Neural cell (in vitro differentiated cells): ENCODE results near the gene NCK2. TPM values are rescaled to one million over a fixed set of nuclear protein-coding genes. Genes with fewer than 3 reads are reported as not detected.

Experiments used
- H2AFZ ChIP-seq: fragments of 200-600, 300-800 bp; sonication (generic), shearing (Covaris generic); 2 replicates; pipeline ENCODE4 v1.6.0; 2014; ENCODE audit warnings: low read depth, mild to moderate bottlenecking, antibody characterized with exemption, low read length, moderate library complexity
- H3F3A ChIP-seq: fragments of 200-600 bp; shearing (Covaris generic); 2 replicates; pipeline ENCODE4 v1.6.1; 2016; ENCODE audit warnings: mild to moderate bottlenecking, moderate library complexity, mixed read lengths, antibody characterized with exemption, low read length; ENCODE audit not compliant: insufficient read depth, poor library complexity, severe bottlenecking
- H3K27ac ChIP-seq: fragments of 200-600, 300-800 bp; sonication (generic), shearing (Covaris generic); 2 replicates; pipeline ENCODE4 v1.5.1; 2014; ENCODE audit warnings: mild to moderate bottlenecking, low read length, moderate library complexity
- H3K27me3 ChIP-seq: fragments of 300-800, 200-600 bp; sonication (generic), shearing (Covaris generic); 2 replicates; pipeline ENCODE4 v1.6.0; 2014; ENCODE audit warnings: mild to moderate bottlenecking, low read depth, low read length, moderate library complexity; ENCODE audit not compliant: insufficient read depth
- H3K36me3 ChIP-seq: fragments of 300-800, 200-600 bp; sonication (generic), shearing (Covaris generic); 2 replicates; pipeline ENCODE4 v1.5.1; 2014; ENCODE audit warnings: mild to moderate bottlenecking, antibody characterized with exemption, low read length, moderate library complexity; ENCODE audit not compliant: insufficient read depth
- H3K4me2 ChIP-seq: fragments of 300-800, 200-600 bp; sonication (generic), shearing (Covaris generic); 2 replicates; pipeline ENCODE4 v1.6.0; 2014; ENCODE audit warnings: mild to moderate bottlenecking, low read length
- H3K4me3 ChIP-seq: fragments of 300-800, 200-600 bp; sonication (generic), shearing (Covaris generic); 2 replicates; pipeline ENCODE4 v1.5.1; 2014; ENCODE audit warnings: mild to moderate bottlenecking, low read length, moderate library complexity
- H3K79me2 ChIP-seq: fragments of 200-600 bp; shearing (Covaris generic); replicated peaks from 2 replicates; pipeline ENCODE4 v1.6.0; 2014; ENCODE audit warnings: mild to moderate bottlenecking, low read length, moderate library complexity; ENCODE audit not compliant: insufficient read depth
- H3K9ac ChIP-seq: fragments of 300-800, 200-600 bp; sonication (generic), shearing (Covaris generic); 2 replicates; pipeline ENCODE4 v1.6.1; 2016; ENCODE audit warnings: mild to moderate bottlenecking, low read length, mixed read lengths
- H3K9me2 ChIP-seq: fragments of 200-600 bp; shearing (Covaris generic); 2 replicates; pipeline ENCODE4 v1.6.1; 2016; ENCODE audit warnings: mild to moderate bottlenecking, low read length, mixed read lengths; ENCODE audit not compliant: insufficient read depth
- H3K9me3 ChIP-seq: fragments of 200-600, 300-800 bp; sonication (generic), shearing (Covaris generic); 2 replicates; pipeline ENCODE4 v1.6.1; 2016; ENCODE audit warnings: mild to moderate bottlenecking, mixed run types, low read length, moderate library complexity, mixed read lengths
- H4K20me1 ChIP-seq: fragments of 200-600 bp; shearing (Covaris generic); 2 replicates; pipeline ENCODE4 v1.6.1; 2016; ENCODE audit warnings: mild to moderate bottlenecking, mixed run types; ENCODE audit not compliant: insufficient read depth
- CTCF ChIP-seq: fragments of 450-650 bp; IDR thresholded peaks from 2 replicates; pipeline ENCODE4 v1.5.1; 2014; ENCODE audit warnings: antibody characterized with exemption, mild to moderate bottlenecking, moderate library complexity; ENCODE audit not compliant: poor library complexity, severe bottlenecking
- EP300 ChIP-seq: fragments of 450-650 bp; conservative IDR thresholded peaks from 2 replicates; pipeline ENCODE4 v1.6.1; 2014; ENCODE audit warnings: antibody characterized with exemption, mild to moderate bottlenecking, moderate library complexity; ENCODE audit not compliant: poor library complexity, severe bottlenecking
- EZH2 ChIP-seq: fragments of 200-600, 300-800 bp; shearing (Covaris generic), sonication (generic); IDR thresholded peaks from 2 replicates; pipeline ENCODE4 v1.6.1; 2014; ENCODE audit warnings: antibody characterized with exemption, low read length, borderline replicate concordance, mild to moderate bottlenecking; ENCODE audit not compliant: insufficient read depth, poor library complexity, severe bottlenecking
- MXI1 ChIP-seq: fragments of 450-650 bp; conservative IDR thresholded peaks from 2 replicates; pipeline ENCODE4 v1.6.1; 2014; ENCODE audit warnings: antibody characterized with exemption, mild to moderate bottlenecking; ENCODE audit not compliant: poor library complexity, severe bottlenecking
- POLR2AphosphoS5 ChIP-seq: IDR thresholded peaks from 2 replicates; pipeline ENCODE4 v1.6.1; 2012
- RAD21 ChIP-seq: fragments of 450-650 bp; conservative IDR thresholded peaks from 2 replicates; pipeline ENCODE4 v1.6.1; 2014; ENCODE audit warnings: antibody characterized with exemption, mild to moderate bottlenecking, moderate library complexity
- SMC3 ChIP-seq: fragments of 450-650 bp; conservative IDR thresholded peaks from 2 replicates; pipeline ENCODE4 v1.6.1; 2014; ENCODE audit warnings: antibody characterized with exemption, mild to moderate bottlenecking, moderate library complexity; ENCODE audit not compliant: poor library complexity
- TAF1 ChIP-seq: IDR thresholded peaks from 2 replicates; pipeline ENCODE4 v1.6.1; 2012; ENCODE audit warnings: low read depth
- polyA plus RNA-seq: library from polyadenylated mRNA; depleted of rRNA; stranded (reverse); fragments of >200 nt; gene quantifications from 2 replicates; pipeline ENCODE4 v1.2.3, GENCODE V29; 2014
- TF ChIP-seq, protein P1 (sequence below): IDR thresholded peaks from 2 replicates; pipeline ENCODE4 v1.6.1; 2012; ENCODE audit warnings: borderline replicate concordance

Gene NCK2
- polyA plus RNA-seq, 1 donor from 2014 or later, result 49.4 TPM

DNA sequence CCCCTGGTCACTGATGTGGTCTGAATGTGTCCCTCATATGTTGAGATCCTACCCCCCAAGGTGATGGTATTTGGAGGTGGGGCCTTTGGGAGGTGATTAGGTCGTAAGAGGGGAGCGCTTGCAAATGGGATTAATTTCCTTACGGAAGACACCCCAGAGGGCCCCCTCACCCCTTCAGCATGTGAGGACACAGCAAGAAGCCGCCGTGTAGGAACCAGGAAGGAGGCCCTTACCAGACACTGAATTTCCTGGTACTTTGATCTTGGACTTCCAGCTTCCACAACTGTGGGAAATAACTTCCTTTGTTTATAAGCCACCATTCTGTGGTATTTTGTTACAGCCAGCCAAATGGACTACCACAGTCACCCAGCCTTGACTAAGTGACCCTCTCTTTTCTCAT, 35.9 kb downstream of the NCK2 start:
- peaks cover 65% of the 10 kb centered on the region for H3K79me2 ChIP-seq
- no peak overlapping the region for H3K9ac ChIP-seq
- peaks cover 4% of the 10 kb centered on the region for H4K20me1 ChIP-seq
- no peaks in the 10 kb centered on the region for H3K27me3 ChIP-seq
- no peaks in the 10 kb centered on the region for H3K36me3 ChIP-seq
- H3K9me3 ChIP-seq, result no peaks in the 10 kb centered on the region
- TF ChIP-seq SMC3 (no peak), POLR2AphosphoS5 (no peak), TAF1 (no peak), CTCF (no peak), EP300 (no peak), EZH2 (no peak), RAD21 (no peak), MXI1 (no peak)
- TF ChIP-seq, protein P1, sequence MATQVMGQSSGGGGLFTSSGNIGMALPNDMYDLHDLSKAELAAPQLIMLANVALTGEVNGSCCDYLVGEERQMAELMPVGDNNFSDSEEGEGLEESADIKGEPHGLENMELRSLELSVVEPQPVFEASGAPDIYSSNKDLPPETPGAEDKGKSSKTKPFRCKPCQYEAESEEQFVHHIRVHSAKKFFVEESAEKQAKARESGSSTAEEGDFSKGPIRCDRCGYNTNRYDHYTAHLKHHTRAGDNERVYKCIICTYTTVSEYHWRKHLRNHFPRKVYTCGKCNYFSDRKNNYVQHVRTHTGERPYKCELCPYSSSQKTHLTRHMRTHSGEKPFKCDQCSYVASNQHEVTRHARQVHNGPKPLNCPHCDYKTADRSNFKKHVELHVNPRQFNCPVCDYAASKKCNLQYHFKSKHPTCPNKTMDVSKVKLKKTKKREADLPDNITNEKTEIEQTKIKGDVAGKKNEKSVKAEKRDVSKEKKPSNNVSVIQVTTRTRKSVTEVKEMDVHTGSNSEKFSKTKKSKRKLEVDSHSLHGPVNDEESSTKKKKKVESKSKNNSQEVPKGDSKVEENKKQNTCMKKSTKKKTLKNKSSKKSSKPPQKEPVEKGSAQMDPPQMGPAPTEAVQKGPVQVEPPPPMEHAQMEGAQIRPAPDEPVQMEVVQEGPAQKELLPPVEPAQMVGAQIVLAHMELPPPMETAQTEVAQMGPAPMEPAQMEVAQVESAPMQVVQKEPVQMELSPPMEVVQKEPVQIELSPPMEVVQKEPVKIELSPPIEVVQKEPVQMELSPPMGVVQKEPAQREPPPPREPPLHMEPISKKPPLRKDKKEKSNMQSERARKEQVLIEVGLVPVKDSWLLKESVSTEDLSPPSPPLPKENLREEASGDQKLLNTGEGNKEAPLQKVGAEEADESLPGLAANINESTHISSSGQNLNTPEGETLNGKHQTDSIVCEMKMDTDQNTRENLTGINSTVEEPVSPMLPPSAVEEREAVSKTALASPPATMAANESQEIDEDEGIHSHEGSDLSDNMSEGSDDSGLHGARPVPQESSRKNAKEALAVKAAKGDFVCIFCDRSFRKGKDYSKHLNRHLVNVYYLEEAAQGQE, result no peak
- no peak overlapping the region for H3K27ac ChIP-seq
- no peak overlapping the region for H3K4me2 ChIP-seq
- no peak overlapping the region for H2AFZ ChIP-seq
- H3K4me3 ChIP-seq, result no peak overlapping the region
- H3F3A ChIP-seq, result no peaks in the 10 kb centered on the region
- no peaks in the 10 kb centered on the region for H3K9me2 ChIP-seq

DNA sequence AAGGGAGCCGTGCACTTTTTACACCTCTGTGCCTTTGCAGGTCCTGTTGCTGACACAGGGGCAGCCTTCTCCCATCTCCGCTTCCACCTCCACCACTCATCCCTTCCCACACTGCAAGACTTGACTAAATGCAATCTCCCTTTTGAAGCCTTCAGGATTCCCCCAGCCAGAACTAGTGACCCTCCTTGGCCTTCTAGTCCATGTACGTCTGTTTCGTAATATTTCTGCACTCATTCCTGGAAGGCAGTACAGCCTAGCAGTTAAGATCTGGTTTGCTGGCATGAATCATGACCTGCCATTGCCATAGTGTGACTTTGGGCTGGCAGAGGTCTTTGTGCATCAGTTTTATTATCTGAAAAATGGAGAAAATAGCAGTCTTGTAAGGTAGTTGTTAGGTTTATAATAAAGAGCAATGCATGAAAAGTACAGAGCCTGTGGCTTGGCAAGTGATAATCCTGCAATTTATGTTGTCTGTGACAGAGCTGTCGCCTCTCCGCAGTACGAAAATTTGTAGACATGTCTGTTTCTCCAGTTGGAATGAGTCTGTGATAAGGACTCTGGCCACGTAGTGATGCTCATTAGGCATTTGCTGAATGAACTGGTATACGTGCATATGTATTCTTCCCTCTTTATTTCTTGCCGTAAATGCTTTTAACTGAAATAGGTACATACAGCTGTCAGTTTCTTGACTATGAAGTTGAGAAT, 36.7 kb downstream of the NCK2 start:
- H3K79me2 ChIP-seq, result peaks cover 65% of the 10 kb centered on the region
- H3K36me3 ChIP-seq, result no peaks in the 10 kb centered on the region
- TF ChIP-seq TAF1 (no peak), EZH2 (no peak), EP300 (no peak), RAD21 (no peak), SMC3 (no peak), CTCF (no peak), MXI1 (no peak), POLR2AphosphoS5 (no peak)
- TF ChIP-seq, protein P1, result no peak
- no peaks in the 10 kb centered on the region for H3K9me3 ChIP-seq
- no peak overlapping the region for H3K27ac ChIP-seq
- H3K27me3 ChIP-seq, result no peaks in the 10 kb centered on the region
- no peak overlapping the region for H2AFZ ChIP-seq
- H3K9ac ChIP-seq, result no peak overlapping the region
- no peaks in the 10 kb centered on the region for H3F3A ChIP-seq
- H3K4me2 ChIP-seq, result no peak overlapping the region
- no peaks in the 10 kb centered on the region for H3K9me2 ChIP-seq
- H3K4me3 ChIP-seq, result no peak overlapping the region
- peaks cover 4% of the 10 kb centered on the region for H4K20me1 ChIP-seq
